Smooth muscle cell (in vitro differentiated cells): ENCODE data around the gene ALDH4A1. TPM values are rescaled to one million over a fixed set of nuclear protein-coding genes. Genes with fewer than 3 reads are reported as not detected.
"Not testable (repeated sequence)": the region's sequence is repeated elsewhere in the genome, so short reads cannot be mapped to it uniquely, and the experiment has no call there.

Experiments used
- DNase-seq: peaks from one replicate; lab custom pipeline; 2025; ENCODE audit not compliant: unreplicated experiment; lab: John Stamatoyannopoulos, UW
- H2AFZ ChIP-seq: fragments of 200-600 bp; sonication (generic); 2 replicates; pipeline ENCODE4 v1.6.0; 2016; ENCODE audit warnings: antibody characterized with exemption, low read depth, mild to moderate bottlenecking
- H3F3A ChIP-seq: fragments of 200-600 bp; sonication (generic); 2 replicates; pipeline ENCODE4 v1.6.0; 2017; ENCODE audit warnings: antibody characterized with exemption, low read depth
- H3K27ac ChIP-seq: fragments of 200-600 bp; sonication (generic); 2 replicates; pipeline ENCODE4 v1.5.1; 2016; ENCODE audit warnings: low read depth, mild to moderate bottlenecking
- H3K27me3 ChIP-seq: fragments of 200-600 bp; sonication (generic); 2 replicates; pipeline ENCODE4 v1.6.1; 2016; ENCODE audit warnings: low read depth, mild to moderate bottlenecking
- H3K36me3 ChIP-seq: fragments of 200-600 bp; sonication (generic); 2 replicates; pipeline ENCODE4 v1.5.1; 2016; ENCODE audit warnings: low read depth
- H3K4me1 ChIP-seq: fragments of 200-600 bp; sonication (generic); 2 replicates; pipeline ENCODE4 v1.5.1; 2016; ENCODE audit warnings: low read depth
- H3K4me2 ChIP-seq: fragments of 200-600 bp; sonication (generic); 2 replicates; pipeline ENCODE4 v1.6.0; 2016; ENCODE audit warnings: mild to moderate bottlenecking
- H3K4me3 ChIP-seq: fragments of 200-600 bp; sonication (generic); 2 replicates; pipeline ENCODE4 v1.5.1; 2016; ENCODE audit warnings: mild to moderate bottlenecking
- H3K79me2 ChIP-seq: fragments of 200-600 bp; sonication (generic); 2 replicates; pipeline ENCODE4 v1.6.0; 2016; ENCODE audit warnings: low read depth, mild to moderate bottlenecking
- H3K9ac ChIP-seq: fragments of 200-600 bp; sonication (generic); 2 replicates; pipeline ENCODE4 v1.6.0; 2016; ENCODE audit warnings: low read depth
- H3K9me3 ChIP-seq: fragments of 200-600 bp; sonication (generic); replicated peaks from 2 replicates; pipeline ENCODE4 v1.5.1; 2016; ENCODE audit warnings: low read depth
- H4K20me1 ChIP-seq: fragments of 200-600 bp; sonication (generic); 2 replicates; pipeline ENCODE4 v1.6.0; 2016; ENCODE audit warnings: low read depth
- WGBS: methylation state at CpG from one replicate; pipeline ENCODE4 v1.1.7; 2016; ENCODE audit warnings: low lambda C conversion rate; 5-methylcytosine and 5-hydroxymethylcytosine counted together
- polyA plus RNA-seq: library from polyadenylated mRNA; unstranded; fragments of >200 nt; fragmentation: Nextera tagmentation; extraction: Ambion mirVana; gene quantifications from 2 replicates; pipeline ENCODE4 v1.2.1, GENCODE V29; 2016
- total RNA-seq: library from RNA; depleted of rRNA; stranded (reverse); fragments of >200 nt; gene quantifications from 2 replicates; pipeline ENCODE4 v1.2.3, GENCODE V29; 2014
- TF ChIP-seq, protein P1 (sequence below): fragments of 200-600 bp; sonication (generic); IDR thresholded peaks from 2 replicates; pipeline ENCODE4 v1.5.1; 2017; ENCODE audit warnings: borderline replicate concordance, mild to moderate bottlenecking, antibody characterized with exemption; ENCODE audit not compliant: insufficient read depth, poor library complexity, severe bottlenecking

Gene ALDH4A1
- total and polyA plus RNA-seq, 2 experiments from 2014 or later: 4.8 to 7.2 TPM

- no peaks in the 10 kb centered on the region for H3K4me1 ChIP-seq
- WGBS: 91% methylated on average over 49 of the region's 49 CpGs
- H3K79me2 ChIP-seq: no peaks in the 10 kb centered on the region
- H3F3A ChIP-seq: no peaks in the 10 kb centered on the region
- no peak overlapping the region for H3K4me2 ChIP-seq
- no peak for DNase-seq
- H3K36me3 ChIP-seq: no peaks in the 10 kb centered on the region
- H3K27ac ChIP-seq: no peak overlapping the region
- H3K9ac ChIP-seq: no peak overlapping the region
- peaks cover 40% of the 10 kb centered on the region for H3K27me3 ChIP-seq
- H2AFZ ChIP-seq: no peak overlapping the region
- TF ChIP-seq, protein P1, sequence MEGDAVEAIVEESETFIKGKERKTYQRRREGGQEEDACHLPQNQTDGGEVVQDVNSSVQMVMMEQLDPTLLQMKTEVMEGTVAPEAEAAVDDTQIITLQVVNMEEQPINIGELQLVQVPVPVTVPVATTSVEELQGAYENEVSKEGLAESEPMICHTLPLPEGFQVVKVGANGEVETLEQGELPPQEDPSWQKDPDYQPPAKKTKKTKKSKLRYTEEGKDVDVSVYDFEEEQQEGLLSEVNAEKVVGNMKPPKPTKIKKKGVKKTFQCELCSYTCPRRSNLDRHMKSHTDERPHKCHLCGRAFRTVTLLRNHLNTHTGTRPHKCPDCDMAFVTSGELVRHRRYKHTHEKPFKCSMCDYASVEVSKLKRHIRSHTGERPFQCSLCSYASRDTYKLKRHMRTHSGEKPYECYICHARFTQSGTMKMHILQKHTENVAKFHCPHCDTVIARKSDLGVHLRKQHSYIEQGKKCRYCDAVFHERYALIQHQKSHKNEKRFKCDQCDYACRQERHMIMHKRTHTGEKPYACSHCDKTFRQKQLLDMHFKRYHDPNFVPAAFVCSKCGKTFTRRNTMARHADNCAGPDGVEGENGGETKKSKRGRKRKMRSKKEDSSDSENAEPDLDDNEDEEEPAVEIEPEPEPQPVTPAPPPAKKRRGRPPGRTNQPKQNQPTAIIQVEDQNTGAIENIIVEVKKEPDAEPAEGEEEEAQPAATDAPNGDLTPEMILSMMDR: no peak
- H3K4me3 ChIP-seq: no peak overlapping the region
- no peaks in the 10 kb centered on the region for H4K20me1 ChIP-seq
- H3K9me3 ChIP-seq: no peaks in the 10 kb centered on the region
Observed at GRCh38 chr1:18854331-18855025, 47.9 kb downstream of the ALDH4A1 start.

DNA sequence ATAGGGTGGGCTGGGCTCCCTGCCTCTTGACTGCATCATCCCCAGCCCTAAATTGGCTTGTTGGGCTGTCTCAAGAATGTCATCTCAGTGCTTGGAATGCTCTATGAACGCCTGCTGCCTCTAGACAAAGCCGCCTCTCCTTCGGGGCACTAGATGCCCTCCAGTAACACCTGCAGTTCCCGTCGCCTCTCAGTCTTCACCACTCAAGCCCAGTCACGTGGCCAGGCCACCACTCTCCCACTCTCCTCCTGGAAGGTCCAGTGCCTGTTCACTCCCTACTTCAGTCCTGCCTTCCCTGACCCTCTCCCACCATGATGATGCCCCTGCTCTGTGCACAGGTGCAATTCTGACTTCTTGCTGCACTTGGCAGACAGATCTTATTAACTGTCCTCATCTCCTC is 49.9 kb downstream of the ALDH4A1 start:
- Histone ChIP-seq H3K9me3 (no peaks in the 10 kb centered on the region), H3K4me3 (no peak overlapping the region), H3K27ac (no peak overlapping the region), H4K20me1 (no peaks in the 10 kb centered on the region), H3F3A (no peaks in the 10 kb centered on the region), H3K4me1 (no peaks in the 10 kb centered on the region), H3K9ac (no peak overlapping the region), H3K36me3 (no peaks in the 10 kb centered on the region), H2AFZ (no peak overlapping the region), H3K27me3 (peaks cover 40% of the 10 kb centered on the region), H3K4me2 (no peak overlapping the region), H3K79me2 (no peaks in the 10 kb centered on the region)
- 58% methylated on average over 5 of the region's 6 CpGs for WGBS
- TF ChIP-seq, protein P1: no peak
- no peak for DNase-seq

DNA sequence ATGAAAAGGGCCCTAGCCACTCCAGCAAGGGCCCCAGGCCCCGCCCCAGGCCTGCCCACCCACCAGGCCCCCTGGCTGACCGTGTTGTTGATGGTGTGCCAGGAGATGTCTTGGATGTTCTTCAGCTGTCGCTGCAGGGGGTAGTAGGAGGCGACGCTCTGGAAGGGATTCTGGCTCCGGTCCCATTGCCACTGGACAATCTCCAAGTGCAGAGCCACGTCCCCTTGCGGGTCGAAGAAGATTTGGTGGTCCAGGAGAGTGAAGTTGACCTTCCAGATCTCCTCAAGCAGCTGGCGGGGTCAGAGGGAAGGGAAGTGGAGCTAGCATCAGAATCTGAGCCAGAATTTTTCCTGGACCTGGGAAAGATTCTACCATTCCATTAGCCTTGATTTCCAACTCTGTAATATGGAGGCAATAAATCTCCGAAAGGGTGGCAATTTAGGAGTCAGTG is 53.1 kb downstream of the ALDH4A1 start:
- no peaks in the 10 kb centered on the region for H3K79me2 ChIP-seq
- no peak overlapping the region for H3K4me2 ChIP-seq
- no peaks in the 10 kb centered on the region for H3K36me3 ChIP-seq
- 83% methylated on average over 11 of the region's 11 CpGs for WGBS
- no peaks in the 10 kb centered on the region for H3K4me1 ChIP-seq
- no peak overlapping the region for H2AFZ ChIP-seq
- no peak overlapping the region for H3K9ac ChIP-seq
- no peaks in the 10 kb centered on the region for H3F3A ChIP-seq
- H3K27me3 ChIP-seq: peaks cover 32% of the 10 kb centered on the region
- H3K27ac ChIP-seq: no peak overlapping the region
- TF ChIP-seq, protein P1: no peak
- H3K9me3 ChIP-seq: no peaks in the 10 kb centered on the region
- H4K20me1 ChIP-seq: no peaks in the 10 kb centered on the region
- no peak for DNase-seq
- no peak overlapping the region for H3K4me3 ChIP-seq

DNA sequence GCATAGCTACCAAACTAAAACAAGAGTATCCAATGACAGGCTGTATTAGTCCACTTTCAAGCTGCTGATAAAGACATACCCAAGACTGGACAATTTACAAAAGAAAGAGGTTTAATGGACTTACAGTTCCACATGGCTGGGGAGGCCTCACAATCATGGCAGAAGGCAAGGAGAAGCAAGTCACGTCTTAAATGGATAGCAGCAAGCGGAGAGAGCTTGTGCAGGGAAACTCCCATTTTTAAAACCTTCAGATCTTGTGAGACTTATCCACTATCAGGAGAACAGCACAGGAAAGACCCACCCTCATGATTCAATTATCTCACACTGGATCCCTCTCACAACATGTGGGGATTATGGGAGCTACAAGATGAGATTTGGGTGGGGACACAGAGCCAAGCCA is 54.6 kb downstream of the ALDH4A1 start:
- H3K27me3 ChIP-seq: peaks cover 21% of the 10 kb centered on the region
- not testable (repeated sequence) for H3F3A ChIP-seq, H3K79me2 ChIP-seq, H3K36me3 ChIP-seq, H3K4me1 ChIP-seq, H3K4me2 ChIP-seq, DNase-seq, H2AFZ ChIP-seq, H3K9ac ChIP-seq, H3K27ac ChIP-seq, H3K9me3 ChIP-seq, H4K20me1 ChIP-seq, H3K4me3 ChIP-seq
- 94% methylated on average over 2 of the region's 2 CpGs for WGBS
